GM04504 (cell line): ENCODE data around the gene SPOCK1.
A peak's percentile ranks its signal among the peaks of the same experiment; 100 is the strongest.
"Not testable (repeated sequence)": the region's sequence is repeated elsewhere in the genome, so short reads cannot be mapped to it uniquely, and the experiment has no call there.

Source experiments
- DNase-seq: peaks from one replicate; pipeline ENCODE4 v3.0.0-alpha.2; 2012; ENCODE audit warnings: low read depth

The SPOCK1 gene

GRCh38 chr5:137498736-137499505 is at the start of gene SPOCK1:
SPOCK1 (minus strand) TSS chr5:137499326.
- DNase-seq = peak; percentile 63

GRCh38 chr5:137545956-137546355 is 46.8 kb upstream of the SPOCK1 start:
- no peak for DNase-seq

GRCh38 chr5:137535449-137535848 is 36.3 kb upstream of the SPOCK1 start:
- DNase-seq = not testable (repeated sequence)

- no peak for DNase-seq
Measured at GRCh38 chr5:137533963-137534362, 34.8 kb upstream of the SPOCK1 start.

GRCh38 chr5:137531266-137531665 is 32.1 kb upstream of the SPOCK1 start:
- no peak for DNase-seq

- DNase-seq = no peak
Measured at GRCh38 chr5:137521246-137521645, 22.1 kb upstream of the SPOCK1 start.

GRCh38 chr5:137516961-137517360 is 17.8 kb upstream of the SPOCK1 start:
- DNase-seq = no peak

GRCh38 chr5:137516251-137516797 is 17.2 kb upstream of the SPOCK1 start:
- DNase-seq = no peak

GRCh38 chr5:137515238-137515637 is 16.1 kb upstream of the SPOCK1 start:
- no peak for DNase-seq

GRCh38 chr5:137510671-137511070 is 11.5 kb upstream of the SPOCK1 start:
- DNase-seq = no peak

- no peak for DNase-seq
Measured at GRCh38 chr5:137507150-137507549, 8.0 kb upstream of the SPOCK1 start.

- no peak for DNase-seq
Measured at GRCh38 chr5:137506296-137506695, 7.2 kb upstream of the SPOCK1 start.

- no peak for DNase-seq
Measured at GRCh38 chr5:137504916-137505315, 5.8 kb upstream of the SPOCK1 start.

- DNase-seq = no peak
Measured at GRCh38 chr5:137503456-137503855, 4.3 kb upstream of the SPOCK1 start.

- no peak for DNase-seq
Measured at GRCh38 chr5:137502632-137503031, 3.5 kb upstream of the SPOCK1 start.

GRCh38 chr5:137501846-137502406 is 2.8 kb upstream of the SPOCK1 start:
- DNase-seq = no peak

- no peak for DNase-seq
Measured at GRCh38 chr5:137501226-137501625, 2.1 kb upstream of the SPOCK1 start.

GRCh38 chr5:137500615-137501225 is 1.6 kb upstream of the SPOCK1 start:
- no peak for DNase-seq

- DNase-seq = not testable (repeated sequence)
Measured at GRCh38 chr5:137499506-137499847, 351 bp upstream of the SPOCK1 start.

- DNase-seq = no peak
Measured at GRCh38 chr5:137498301-137498735, 808 bp downstream of the SPOCK1 start.

GRCh38 chr5:137497396-137498290 is 1.5 kb downstream of the SPOCK1 start:
- no peak for DNase-seq

GRCh38 chr5:137496919-137497318 is 2.2 kb downstream of the SPOCK1 start:
- no peak for DNase-seq
